HG03354 (cell line): ENCODE measurements around the gene NR4A1.
"Not testable (repeated sequence)": the region's sequence is repeated elsewhere in the genome, so short reads cannot be mapped to it uniquely, and the experiment has no call there.

Experiments
- ATAC-seq: cut with Tn5 transposase; IDR thresholded peaks from one replicate; pipeline ENCODE4 v1.9.1; 2021; ENCODE audit warnings: mild to moderate bottlenecking; ENCODE audit not compliant: unreplicated experiment, poor library complexity, severe bottlenecking

NR4A1 gene

DNA sequence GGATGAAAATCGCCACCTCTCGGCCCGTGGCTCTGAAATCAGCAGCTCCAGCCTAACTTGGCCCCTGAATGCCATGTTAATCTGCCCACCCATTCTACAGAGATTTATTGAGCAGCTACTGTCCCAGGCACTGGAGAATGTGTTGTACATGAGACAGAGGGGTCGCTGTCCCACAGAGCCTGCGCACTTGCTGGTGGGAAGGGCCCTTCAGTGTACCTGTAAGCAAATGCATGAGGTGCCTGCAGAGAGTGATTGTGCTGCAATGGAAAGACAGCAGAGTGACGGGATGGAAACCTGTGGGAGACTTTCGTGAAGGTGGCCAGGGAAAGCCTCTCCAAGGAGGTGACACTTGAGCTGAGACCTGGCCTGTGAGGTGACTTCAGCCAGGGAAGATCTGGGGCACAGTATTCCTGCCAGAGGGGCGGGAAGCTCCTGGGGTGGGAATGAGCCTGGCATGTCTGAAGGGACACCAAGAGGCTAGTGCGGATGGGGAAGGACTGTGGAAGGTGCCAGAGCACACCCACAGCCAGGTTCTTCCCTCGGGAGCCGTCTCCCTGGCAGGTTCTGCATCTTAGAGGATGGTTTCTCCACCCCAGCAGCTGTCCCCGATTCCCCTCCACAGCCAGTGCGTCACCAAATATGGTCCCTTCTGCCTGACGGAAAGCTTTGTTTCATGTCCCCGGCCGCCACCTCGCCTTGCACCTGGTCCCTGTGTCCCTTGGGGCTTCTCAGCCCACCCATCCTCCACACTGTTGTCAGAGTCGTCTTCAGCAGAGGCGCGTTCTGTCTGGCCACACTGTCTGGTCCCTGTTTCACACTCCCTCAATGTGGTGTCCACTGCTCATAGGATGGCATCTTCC lies 36.9 kb downstream of the NR4A1 start:
- ATAC-seq: peak; percentile 96

DNA sequence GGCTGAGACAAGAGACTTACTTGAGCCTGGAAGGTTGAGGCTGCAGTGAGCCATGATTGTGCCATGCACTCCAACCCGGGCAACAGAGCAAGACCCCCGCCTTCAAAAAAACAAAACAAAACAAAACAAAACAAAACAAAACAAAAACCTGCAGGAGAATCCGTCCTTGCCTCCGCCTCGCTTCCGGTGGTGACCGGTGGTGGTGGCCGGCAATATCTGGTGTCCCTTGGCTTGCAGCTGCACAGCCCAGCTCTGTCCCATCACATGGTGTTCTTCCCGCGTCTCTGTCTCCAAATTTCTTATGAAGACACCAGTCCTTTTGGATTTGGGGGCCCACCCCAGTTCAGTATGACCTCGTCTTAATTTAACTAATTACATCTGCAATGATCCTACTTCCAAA lies 38.2 kb downstream of the NR4A1 start:
- no peak for ATAC-seq

DNA sequence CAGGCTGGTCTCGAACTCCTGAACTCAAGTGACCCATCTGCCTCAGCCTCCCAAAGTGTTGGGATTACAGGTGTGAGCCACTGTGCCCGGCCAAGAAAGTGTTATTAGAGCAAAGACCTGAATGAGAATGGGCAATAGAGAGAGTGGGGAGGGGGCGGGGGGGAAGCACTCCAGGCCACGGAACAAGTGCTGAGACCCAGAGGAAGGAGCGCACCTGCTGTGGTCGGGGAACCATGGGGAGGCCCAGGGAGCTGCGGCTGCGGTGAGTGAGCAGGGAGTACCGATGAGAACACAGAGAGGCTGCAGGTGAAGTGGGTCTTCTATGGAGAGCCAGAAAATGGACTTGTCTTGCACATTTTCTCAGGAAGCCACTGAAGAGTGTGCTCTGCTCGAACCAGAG lies 39.0 kb downstream of the NR4A1 start:
- ATAC-seq: no peak

DNA sequence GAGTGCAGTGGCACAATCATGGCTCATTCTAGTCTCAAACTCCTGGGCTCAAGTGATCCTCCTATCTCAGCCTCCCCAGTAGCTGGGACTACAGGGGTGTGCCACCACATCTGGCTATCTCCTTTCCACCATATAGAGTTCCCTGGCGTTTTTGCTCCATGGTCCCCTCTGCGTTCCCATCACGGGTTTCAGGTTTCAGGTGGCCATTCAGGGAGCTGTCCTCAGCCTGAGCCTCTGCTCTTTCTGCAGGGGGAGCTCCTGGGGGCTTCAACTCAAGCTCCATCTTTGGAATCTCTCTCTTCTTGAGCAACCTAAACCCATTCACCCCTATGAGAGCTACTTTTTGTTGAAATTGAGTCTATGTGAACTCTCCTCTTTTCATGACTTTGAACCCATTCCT lies 39.8 kb downstream of the NR4A1 start:
- ATAC-seq: no peak

DNA sequence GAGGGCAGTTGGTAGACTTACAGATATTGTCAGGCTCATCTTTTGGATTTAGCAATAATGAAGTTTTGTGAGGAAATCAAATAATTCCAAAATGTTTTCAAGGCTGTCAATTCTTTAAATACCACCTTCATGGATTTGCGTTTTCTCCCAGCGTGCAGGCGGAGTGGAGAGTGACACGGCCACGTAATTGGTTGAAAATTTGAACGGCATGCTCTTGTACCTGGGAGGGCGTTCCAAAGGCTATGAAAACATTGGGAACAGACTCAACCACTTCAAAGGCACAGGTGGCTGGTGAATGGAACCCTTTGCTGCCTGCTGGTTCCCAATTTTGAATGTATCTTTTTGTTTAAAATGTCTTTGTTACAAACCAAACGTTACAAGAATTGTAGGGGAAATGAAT lies 40.6 kb downstream of the NR4A1 start:
- ATAC-seq: no peak

DNA sequence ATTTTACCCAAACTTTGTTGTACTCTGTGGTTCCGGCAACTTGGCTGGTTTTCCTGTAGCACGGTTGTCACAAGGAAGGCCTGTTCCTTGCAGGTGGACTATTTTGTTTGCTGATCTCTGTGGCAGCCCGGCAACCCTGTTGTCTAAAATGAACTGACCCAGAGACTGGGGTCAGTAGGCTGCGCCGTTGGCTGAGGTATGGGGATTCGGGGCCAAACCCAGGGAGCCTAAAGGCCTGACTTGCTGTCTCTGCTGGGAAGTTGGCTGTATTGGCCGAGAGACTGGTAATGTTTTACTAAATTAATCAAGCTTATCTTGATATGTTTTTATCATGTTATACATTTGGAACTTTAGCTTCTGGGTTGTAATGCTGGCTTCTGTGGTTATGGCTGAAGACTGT lies 42.1 kb downstream of the NR4A1 start:
- ATAC-seq: no peak

DNA sequence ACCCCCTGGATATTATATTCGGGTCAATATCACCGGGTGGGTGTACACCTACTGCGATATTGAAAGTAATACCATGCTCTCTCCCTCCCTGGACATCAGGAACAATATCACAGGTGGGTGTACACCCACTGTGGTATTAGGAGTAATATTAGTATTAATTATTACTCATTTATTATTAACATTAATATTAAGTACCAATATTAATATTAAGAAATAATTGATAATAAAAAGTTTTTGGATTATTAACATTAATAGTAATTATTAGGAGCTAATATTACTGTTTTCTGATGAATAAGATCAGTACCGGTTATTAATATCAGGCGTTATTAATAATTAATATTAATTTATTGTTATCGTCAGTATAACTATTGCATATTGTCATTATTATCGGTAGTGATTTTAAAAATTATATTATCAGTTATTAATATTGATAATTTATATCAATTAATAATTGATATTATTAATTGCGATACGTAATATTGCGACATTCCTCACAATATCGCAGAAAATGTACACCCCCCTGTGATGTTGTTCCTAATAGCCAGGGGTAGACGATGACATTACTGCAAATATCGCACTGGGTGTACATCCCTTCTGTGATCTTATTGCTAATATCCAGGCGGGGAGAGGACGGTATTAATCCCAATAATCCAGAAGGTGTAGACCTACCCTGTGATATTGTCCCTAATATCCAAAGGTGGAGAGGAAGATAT lies 45.2 kb downstream of the NR4A1 start:
- no peak for ATAC-seq

DNA sequence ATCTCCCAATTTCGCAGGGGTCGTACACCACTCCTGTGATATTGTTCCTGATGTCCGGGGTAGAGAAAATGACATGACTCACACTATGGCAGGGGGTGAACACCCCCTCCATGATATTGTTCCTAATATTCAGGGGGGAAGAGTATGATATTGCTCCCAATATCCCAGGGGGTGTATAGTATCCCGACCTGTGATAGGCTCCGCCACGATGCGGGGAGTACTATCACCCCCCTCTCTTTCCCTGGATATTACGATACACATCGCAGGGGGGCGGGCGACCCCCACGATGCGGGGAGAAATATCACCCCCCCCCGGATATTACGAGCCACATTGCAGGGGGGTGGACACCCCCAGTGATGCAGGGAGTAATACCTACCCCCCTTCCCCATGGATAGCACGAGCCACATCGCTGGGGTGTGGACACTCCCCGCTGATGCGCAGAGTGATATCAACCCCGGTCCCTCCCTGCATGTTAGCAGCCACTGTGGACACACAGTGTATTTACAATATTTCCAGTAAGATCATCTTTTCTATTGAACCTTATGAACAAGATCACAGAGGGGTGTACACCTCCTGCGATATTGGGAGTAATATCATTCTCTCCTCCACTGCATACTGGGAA lies 45.9 kb downstream of the NR4A1 start:
- ATAC-seq: no peak

DNA sequence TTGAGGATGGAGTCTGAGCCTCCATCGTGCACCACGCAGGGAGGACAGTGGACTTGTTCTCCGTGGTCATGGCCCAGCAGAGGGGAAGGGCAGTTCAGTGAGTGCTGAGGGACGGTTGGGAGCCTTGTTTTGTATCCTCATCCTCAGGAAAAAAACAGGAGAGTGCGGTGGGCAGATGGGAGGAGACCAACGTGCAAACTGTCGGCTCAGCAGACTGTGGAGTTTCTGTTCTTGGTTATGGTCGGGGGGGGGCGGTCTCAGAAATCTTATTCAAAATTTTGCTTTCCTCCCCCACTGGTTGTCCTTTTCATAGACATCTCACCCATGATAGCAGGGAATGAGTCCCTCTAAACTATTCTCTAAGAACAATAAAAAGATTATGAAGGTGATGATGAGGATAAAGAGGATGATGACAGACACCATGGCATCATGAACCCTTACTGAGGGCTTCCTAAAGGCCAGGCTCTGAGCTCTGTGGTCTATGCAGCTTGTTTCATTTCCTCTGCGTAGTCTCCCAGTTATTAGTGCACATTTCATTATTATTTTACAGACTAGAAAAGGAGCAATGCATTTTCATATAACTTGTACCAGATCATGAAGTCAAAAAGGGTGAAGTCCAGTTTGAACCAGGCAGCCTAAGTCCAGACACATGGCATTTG lies 53.3 kb downstream of the NR4A1 start:
- not testable (repeated sequence) for ATAC-seq
